HG03095 (cell line): ENCODE results near the gene IGF1R.
"Not testable (repeated sequence)": the region's sequence is repeated elsewhere in the genome, so short reads cannot be mapped to it uniquely, and the experiment has no call there.

ENCODE experiments used
- ATAC-seq: cut with Tn5 transposase; IDR thresholded peaks from one replicate; pipeline ENCODE4 v1.9.1; 2021; ENCODE audit warnings: moderate library complexity; ENCODE audit not compliant: unreplicated experiment

The IGF1R gene

GRCh38 chr15:98647774-98648653, at the start of gene IGF1R:
IGF1R (plus strand) TSS chr15:98648539; CDS start chr15:98649582, 1,043 bp downstream.
- ATAC-seq = peak; percentile 65

GRCh38 chr15:98599909-98600691, 48.2 kb upstream of the IGF1R start:
- peak; percentile 96 for ATAC-seq

- ATAC-seq = no peak
These were observed 43.4 kb upstream of the IGF1R start for GRCh38 chr15:98604983-98605382.

- no peak for ATAC-seq
These were observed 39.0 kb upstream of the IGF1R start for GRCh38 chr15:98609144-98609852.

GRCh38 chr15:98610991-98611390, 37.3 kb upstream of the IGF1R start:
- no peak for ATAC-seq

GRCh38 chr15:98611808-98612207, 36.5 kb upstream of the IGF1R start:
- no peak for ATAC-seq

GRCh38 chr15:98612490-98613110, 35.7 kb upstream of the IGF1R start:
- no peak for ATAC-seq

- no peak for ATAC-seq
These were observed 33.7 kb upstream of the IGF1R start for GRCh38 chr15:98614681-98615080.

GRCh38 chr15:98616397-98616796, 31.9 kb upstream of the IGF1R start:
- ATAC-seq = no peak

GRCh38 chr15:98617328-98617980, 30.9 kb upstream of the IGF1R start:
- ATAC-seq = no peak

GRCh38 chr15:98618576-98618975, 29.8 kb upstream of the IGF1R start:
- not testable (repeated sequence) for ATAC-seq

- ATAC-seq = no peak
These were observed 28.3 kb upstream of the IGF1R start for GRCh38 chr15:98620020-98620419.

- no peak for ATAC-seq
These were observed 27.3 kb upstream of the IGF1R start for GRCh38 chr15:98621021-98621420.

GRCh38 chr15:98625614-98626013, 22.7 kb upstream of the IGF1R start:
- no peak for ATAC-seq

GRCh38 chr15:98626153-98626552, 22.2 kb upstream of the IGF1R start:
- ATAC-seq = no peak

GRCh38 chr15:98628216-98628615, 20.1 kb upstream of the IGF1R start:
- ATAC-seq = no peak

GRCh38 chr15:98635848-98636247, 12.5 kb upstream of the IGF1R start:
- no peak for ATAC-seq

GRCh38 chr15:98643115-98643514, 5.2 kb upstream of the IGF1R start:
- ATAC-seq = no peak

GRCh38 chr15:98646546-98647025, 1.8 kb upstream of the IGF1R start:
- no peak for ATAC-seq
